Measurements from ENCODE around the gene PLEKHG2.

PLEKHG2 gene

DNA sequence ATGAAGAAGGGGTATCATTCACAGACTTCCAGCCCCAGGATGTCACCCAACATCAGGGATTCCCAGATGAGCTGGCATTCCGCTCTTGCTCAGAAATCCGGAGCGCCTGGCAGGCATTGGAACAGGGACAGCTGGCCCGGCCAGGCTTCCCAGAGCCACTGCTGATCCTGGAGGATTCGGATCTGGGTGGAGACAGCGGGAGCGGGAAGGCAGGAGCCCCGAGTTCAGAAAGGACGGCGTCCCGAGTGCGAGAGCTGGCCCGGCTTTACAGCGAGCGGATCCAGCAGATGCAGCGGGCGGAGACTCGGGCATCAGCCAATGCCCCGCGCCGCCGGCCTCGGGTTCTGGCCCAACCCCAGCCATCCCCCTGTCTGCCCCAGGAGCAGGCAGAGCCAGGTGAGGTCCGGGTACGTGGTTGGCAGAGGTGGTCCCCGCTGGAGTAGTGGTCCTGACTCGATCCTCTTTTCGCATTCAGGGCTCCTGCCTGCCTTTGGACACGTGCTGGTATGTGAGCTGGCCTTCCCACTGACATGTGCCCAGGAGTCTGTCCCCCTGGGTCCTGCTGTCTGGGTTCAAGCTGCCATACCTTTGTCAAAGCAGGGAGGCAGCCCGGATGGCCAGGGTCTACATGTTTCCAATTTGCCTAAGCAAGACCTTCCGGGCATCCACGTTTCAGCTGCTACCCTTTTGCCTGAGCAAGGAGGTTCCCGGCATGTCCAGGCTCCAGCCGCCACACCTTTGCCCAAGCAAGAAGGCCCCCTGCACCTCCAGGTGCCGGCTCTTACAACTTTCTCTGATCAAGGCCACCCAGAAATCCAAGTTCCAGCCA, 11.0 kb downstream of the PLEKHG2 start:
- no peak for FAIRE-seq

GRCh38 chr19:39424934-39425333, 12.5 kb downstream of the PLEKHG2 start:
- no peak for FAIRE-seq

GRCh38 chr19:39425744-39426143, 13.3 kb downstream of the PLEKHG2 start:
- FAIRE-seq: no peak

- FAIRE-seq: no peak
These were observed 13.7 kb downstream of the PLEKHG2 start for GRCh38 chr19:39426170-39426569.

GRCh38 chr19:39427707-39428106, 15.2 kb downstream of the PLEKHG2 start:
- no peak for FAIRE-seq

GRCh38 chr19:39428283-39429112, 16.0 kb downstream of the PLEKHG2 start:
- no peak for FAIRE-seq

- no peak for FAIRE-seq
These were observed 18.5 kb downstream of the PLEKHG2 start for GRCh38 chr19:39430675-39431593.

GRCh38 chr19:39432677-39433025, 20.2 kb downstream of the PLEKHG2 start:
- FAIRE-seq: no peak

DNA sequence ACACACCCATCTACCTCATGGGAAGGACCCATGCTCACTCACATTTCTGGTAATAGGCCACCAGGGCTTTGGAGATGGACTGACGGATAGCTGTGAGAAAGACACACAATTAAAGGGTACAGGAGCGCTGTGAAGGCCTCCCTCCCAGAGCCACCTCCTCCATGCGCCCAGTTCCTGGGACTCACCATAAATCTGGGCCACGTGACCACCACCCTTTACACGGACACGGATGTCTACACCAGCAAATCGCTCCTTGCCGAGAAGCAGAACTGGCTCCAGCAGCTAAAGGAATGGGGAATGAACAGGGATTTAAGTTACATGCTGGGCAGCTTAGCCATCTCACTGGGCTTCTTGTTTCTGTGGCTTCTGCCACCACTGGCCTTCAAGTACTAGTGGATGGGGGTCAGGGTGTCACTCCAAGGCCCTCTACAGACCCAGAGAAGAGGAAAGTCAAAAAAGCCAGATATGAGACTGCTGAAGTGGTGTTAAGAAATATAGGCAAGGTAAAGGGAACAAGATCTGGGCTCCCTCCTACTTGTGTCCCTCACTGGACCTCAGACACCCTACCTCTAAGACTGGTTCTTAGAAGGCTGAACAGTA, 21.1 kb downstream of the PLEKHG2 start:
- FAIRE-seq: no peak

GRCh38 chr19:39434123-39435076, 21.9 kb downstream of the PLEKHG2 start:
- no peak for FAIRE-seq

DNA sequence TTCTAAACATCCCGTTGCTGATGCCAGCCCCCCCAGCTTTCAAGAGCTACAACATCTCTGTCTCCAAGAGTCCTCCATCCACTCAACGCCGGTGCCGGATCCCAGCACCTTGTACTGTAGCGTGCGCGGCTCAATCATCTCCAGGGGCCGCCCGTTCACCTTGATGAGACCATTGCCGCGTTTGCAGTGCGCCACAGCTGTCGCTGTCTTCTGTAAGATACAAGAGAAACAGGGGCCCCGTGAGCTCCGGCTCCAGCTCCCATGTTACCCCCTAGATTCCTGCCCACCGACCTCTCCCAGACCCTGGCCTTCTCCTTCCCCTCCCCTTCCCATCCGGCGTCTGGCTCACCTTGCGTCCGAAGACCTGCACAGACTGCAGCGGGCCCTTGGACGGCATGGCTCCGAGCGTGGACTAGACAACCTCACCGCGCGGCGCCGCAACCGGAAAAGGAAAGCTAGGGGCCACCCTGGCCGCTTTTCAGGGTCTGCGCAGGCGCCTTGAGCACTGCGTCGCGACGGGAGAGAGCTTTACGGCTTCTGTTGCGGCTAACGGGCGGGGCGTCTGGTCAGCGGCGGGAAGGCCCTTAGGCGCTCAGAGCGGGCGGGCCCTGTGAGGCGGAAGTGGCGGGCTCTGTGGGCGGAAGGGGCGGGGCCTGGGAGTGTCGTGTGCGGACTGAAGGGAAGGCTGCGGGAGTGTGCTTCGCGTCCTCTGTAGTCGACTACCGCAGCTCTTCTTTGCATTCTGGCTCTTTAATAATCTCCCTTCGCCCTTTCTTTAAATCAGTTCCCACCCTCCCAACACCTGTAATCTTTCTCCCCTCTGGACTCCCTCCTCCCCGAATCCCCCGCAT, 23.3 kb downstream of the PLEKHG2 start, which contains the start of gene RPS16:
RPS16 (minus strand) TSS at position 451 of the 851 bp plus-strand sequence; CDS start at position 397, 54 bp downstream.
- no peak for FAIRE-seq

DNA sequence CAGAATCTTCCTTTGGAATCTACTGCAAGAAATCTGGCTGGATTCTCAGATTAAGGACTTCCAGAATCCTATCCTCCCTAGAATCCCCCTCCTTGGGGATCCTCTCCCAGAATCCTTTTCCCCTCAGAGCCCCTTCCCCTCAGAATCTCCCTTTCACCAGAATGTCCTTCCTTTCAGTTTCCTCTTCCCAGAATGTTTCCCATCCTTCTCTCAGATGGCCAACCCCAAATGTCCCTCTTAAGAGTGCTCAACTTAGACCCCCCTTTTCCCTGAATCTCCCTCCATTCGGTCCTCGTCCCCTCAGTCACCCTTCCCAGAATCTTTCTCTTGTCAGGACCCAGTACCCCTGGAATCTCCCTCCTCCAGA, 23.9 kb downstream of the PLEKHG2 start:
- FAIRE-seq: no peak

DNA sequence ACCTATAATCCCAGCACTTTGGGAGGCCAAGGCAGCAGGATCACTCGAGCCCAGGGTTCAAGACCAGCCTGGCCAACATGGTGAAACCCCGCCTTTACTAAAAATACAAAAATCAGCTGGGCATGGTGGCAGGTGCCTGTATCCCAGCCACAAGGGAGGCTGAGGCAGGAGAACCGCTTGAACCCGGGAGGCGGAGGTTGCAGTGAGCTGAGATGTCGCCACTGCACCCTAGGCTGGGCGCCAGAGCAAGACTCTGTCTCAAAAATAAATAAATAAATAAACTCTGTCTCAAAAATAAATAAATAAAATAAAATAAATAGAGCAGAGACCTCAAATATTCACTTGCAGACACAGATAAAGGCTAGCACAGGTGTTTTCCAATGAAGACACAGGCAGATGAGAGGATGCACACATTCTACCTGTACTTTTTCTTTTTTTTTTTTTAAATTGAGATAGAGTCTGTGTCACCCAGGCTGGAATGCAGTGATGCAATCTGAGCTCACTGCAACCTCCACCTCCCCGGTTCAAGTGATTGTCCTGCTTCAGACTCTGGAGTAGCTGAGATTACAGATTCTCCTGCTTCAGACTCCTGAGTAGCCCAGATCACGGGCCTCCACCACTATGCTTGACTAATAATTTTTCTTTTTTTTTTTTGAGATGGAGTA, 25.9 kb downstream of the PLEKHG2 start:
- no peak for FAIRE-seq

GRCh38 chr19:39444598-39445195, 32.2 kb downstream of the PLEKHG2 start:
- FAIRE-seq: no peak

DNA sequence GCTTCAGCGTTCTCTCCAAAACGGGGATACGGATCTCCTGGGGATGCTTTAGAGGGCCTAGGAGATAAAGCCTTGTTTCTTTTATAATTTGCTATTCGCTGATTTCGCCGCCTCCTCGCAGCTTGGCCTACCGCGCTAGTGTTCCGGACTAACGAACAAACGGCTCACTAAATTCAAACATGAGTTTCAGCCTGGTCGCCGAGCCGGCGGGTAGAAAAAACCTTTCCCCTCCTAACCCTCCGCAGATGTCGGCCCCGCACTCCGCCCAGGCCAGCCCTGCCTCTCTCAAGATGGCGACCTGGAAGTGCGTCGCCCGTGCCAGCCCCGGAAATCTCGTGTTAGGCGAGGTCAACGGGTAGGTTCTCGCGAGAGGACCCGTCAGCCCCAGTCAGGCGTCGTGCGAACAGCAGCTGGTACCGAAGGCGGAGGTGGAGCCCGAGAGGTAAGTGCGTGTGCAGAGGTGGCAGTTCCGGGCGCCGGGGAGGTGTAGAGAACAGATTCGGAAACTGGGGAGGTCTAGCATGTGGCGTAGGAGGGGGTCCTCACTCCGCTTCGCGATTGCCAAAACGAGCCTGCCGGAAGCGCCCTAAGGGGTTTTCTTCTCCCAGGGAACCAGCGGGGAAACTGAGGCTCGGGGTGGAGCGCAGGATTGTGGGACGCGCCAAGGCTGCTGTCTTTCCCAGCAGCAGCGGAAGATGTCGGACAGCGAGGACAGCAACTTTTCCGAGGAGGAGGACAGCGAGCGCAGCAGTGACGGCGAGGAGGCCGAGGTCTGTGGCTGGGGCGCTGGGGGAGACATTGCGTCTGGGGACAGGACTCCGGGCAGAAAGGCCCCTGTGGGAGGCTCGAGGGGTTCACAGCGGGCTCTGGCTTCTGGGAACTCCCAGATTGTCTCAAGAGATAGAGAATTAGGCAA, 33.0 kb downstream of the PLEKHG2 start, which contains the start of gene SUPT5H:
SUPT5H (plus strand) TSS at position 387 of the 916 bp plus-strand sequence; CDS start at position 696, 309 bp downstream.
- no peak for FAIRE-seq

- FAIRE-seq: no peak
These were observed 34.1 kb downstream of the PLEKHG2 start for GRCh38 chr19:39446365-39447084.

DNA sequence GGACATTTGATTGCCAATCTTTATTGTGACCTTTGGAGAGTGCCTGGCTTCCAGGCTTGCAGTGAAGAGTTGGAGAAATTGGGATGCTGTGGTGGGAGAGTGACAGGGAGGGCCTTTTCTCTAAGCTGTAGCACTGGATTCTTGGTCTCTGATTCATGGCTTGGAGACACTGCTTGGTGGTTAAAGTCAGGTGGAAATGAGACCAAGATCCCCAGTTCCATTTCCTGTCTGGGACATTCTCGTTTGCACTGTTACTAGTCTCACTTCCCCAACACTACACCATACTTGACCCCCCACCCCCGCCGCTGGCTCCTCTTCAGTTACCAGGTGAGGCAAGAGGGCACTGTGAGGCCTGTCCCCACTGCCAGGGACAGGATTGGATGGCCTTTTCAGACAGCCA, 35.8 kb downstream of the PLEKHG2 start:
- no peak for FAIRE-seq
